Fibroblast of the aortic adventitia (primary cell): ENCODE results near the gene GAB4. TPM values are rescaled to one million over a fixed set of nuclear protein-coding genes. Genes with fewer than 3 reads are reported as not detected.

Source experiments
- DNase-seq: peaks from one replicate; pipeline ENCODE4 v3.0.0-alpha.2; 2010; ENCODE audit warnings: low read depth
- H3K4me3 ChIP-seq: 2 replicates; pipeline ENCODE4 v1.5.1; 2011; ENCODE audit warnings: low read depth, mild to moderate bottlenecking, control low read depth, low read length, moderate library complexity
- CTCF ChIP-seq: IDR thresholded peaks from 2 replicates; pipeline ENCODE4 v1.5.1; 2011; ENCODE audit warnings: mild to moderate bottlenecking, low read length, control low read depth, inconsistent platforms; ENCODE audit not compliant: insufficient read depth
- total RNA-seq: library from RNA; depleted of rRNA; stranded (reverse); fragments of >200 nt; gene quantifications from 2 replicates; pipeline ENCODE4 v1.2.3, GENCODE V29; 2012; ENCODE audit warnings: low replicate concordance

GAB4 gene
- total RNA-seq, 1 donor = not detected

GRCh38 chr22:16966251-16966650 lies 41.8 kb downstream of the GAB4 start:
- DNase-seq = no peak
- no peak for TF ChIP-seq CTCF

GRCh38 chr22:16965560-16965959 lies 42.5 kb downstream of the GAB4 start:
- no peak overlapping the region for H3K4me3 ChIP-seq
- no peak for TF ChIP-seq CTCF
- DNase-seq = no peak

More at GRCh38 chr22:16966251-16966650, 41.8 kb downstream of the GAB4 start:
- H3K4me3 ChIP-seq = no peak overlapping the region

GRCh38 chr22:16965083-16965482 lies 42.9 kb downstream of the GAB4 start:
- DNase-seq = no peak
- TF ChIP-seq CTCF = no peak
- no peak overlapping the region for H3K4me3 ChIP-seq

GRCh38 chr22:16964366-16964765 lies 43.7 kb downstream of the GAB4 start:
- no peak overlapping the region for H3K4me3 ChIP-seq
- DNase-seq = no peak
- no peak for TF ChIP-seq CTCF

- no peak for TF ChIP-seq CTCF
- no peak for DNase-seq
- H3K4me3 ChIP-seq = no peak overlapping the region
These were observed 44.7 kb downstream of the GAB4 start for GRCh38 chr22:16963189-16963945.

- no peak for DNase-seq
- H3K4me3 ChIP-seq = no peak overlapping the region
- TF ChIP-seq CTCF = no peak
These were observed 45.5 kb downstream of the GAB4 start for GRCh38 chr22:16962501-16962900.
